Measurements from ENCODE around the gene ARL10.

The ARL10 gene

DNA sequence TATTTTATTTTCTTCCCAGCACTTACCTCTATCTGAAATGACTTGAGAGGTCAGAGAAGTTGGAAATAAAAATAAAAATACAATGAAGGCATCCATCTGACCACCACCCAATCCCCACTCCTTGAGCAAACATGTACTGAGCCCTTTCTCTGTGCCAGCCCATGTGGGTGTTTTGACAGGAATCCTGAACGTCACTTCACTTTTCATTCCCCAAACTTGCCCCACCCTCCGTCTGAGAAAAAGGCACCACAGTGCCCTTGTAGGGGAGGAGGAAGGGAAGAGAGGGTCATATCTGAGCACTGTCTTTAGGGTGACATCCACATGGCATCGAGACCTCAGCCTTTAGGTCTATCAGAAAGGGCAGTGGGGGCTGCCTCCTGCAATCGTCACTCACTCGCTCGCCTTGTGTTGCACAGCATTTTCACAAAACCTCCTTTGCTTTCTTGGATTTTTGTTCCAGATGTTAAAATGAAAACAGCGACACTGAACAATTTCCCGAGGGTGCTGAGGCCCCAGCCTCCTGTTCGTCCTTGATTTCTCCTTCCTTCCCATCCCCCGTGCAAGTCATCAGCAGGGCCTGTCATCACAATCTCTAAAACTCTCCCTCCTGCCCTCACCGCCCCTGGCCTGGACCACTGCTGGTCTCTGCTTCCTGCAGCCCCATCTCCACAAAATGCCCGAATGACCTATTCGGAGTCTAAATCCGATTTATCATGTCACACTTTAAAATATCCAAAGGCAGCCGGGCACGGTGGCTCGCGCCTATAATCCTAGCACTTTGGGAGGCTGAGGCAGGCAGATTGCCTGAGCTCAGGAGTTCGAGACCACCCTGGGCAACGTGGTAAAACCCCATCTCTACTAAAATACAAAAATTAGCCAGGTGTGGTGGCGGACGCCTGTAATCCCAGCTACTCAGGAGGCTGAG lies 36.3 kb downstream of the ARL10 start:
- no peaks in the 10 kb centered on the region for H3K9me3 ChIP-seq (ENCODE audit: control insufficient read depth, insufficient read depth, low read depth, low read length)
- ChIA-PET POLR2A (interaction anchor here (0.6 kb wide), 1 partner anchor 10 kb away, joined by 3 read pairs; no protein-coding TSS in a partner anchor), CTCF (no interaction called here)
- H3K4me3 ChIP-seq (ENCODE audit: low read depth, low read length), result no peak overlapping the region
- peaks cover 0 to 19% of the 10 kb centered on the region in 2 experiments; a peak in 2 of 3 replicates for H3K36me3 ChIP-seq (ENCODE audit: control insufficient read depth in 2 of 2, insufficient read depth in 1 of 2, low read length in 2 of 2)
- TF ChIP-seq, protein P1, sequence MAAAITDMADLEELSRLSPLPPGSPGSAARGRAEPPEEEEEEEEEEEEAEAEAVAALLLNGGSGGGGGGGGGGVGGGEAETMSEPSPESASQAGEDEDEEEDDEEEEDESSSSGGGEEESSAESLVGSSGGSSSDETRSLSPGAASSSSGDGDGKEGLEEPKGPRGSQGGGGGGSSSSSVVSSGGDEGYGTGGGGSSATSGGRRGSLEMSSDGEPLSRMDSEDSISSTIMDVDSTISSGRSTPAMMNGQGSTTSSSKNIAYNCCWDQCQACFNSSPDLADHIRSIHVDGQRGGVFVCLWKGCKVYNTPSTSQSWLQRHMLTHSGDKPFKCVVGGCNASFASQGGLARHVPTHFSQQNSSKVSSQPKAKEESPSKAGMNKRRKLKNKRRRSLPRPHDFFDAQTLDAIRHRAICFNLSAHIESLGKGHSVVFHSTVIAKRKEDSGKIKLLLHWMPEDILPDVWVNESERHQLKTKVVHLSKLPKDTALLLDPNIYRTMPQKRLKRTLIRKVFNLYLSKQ (tag by site-specific recombination; IDR thresholded peaks at IDR 0.05; ENCODE audit: borderline replicate concordance), result no peak
- TF ChIP-seq KLF16 (tag by site-specific recombination; IDR thresholded peaks at IDR 0.05) (no peak), ZBTB21 (tag by site-specific recombination; IDR thresholded peaks at IDR 0.05) (no peak), ZNF776 (tag by site-specific recombination; IDR thresholded peaks at IDR 0.05; ENCODE audit: borderline replicate concordance) (no peak), EGR2 (tag by site-specific recombination; IDR thresholded peaks at IDR 0.05; ENCODE audit: low read depth) (no peak), ZNF2 (tag by site-specific recombination; IDR thresholded peaks at IDR 0.05) (no peak), ZNF266 (tag by site-specific recombination; IDR thresholded peaks at IDR 0.05; ENCODE audit: low read depth) (no peak), ZNF792 (tag by site-specific recombination; IDR thresholded peaks at IDR 0.05) (no peak), PRDM1 (tag by site-specific recombination; IDR thresholded peaks at IDR 0.05) (no peak), ZNF214 (tag by site-specific recombination; IDR thresholded peaks at IDR 0.05; ENCODE audit: borderline replicate concordance) (no peak), ZNF292 (tag by site-specific recombination; IDR thresholded peaks at IDR 0.05; ENCODE audit: borderline replicate concordance, low read depth) (no peak), FEZF1 (tag by site-specific recombination; IDR thresholded peaks at IDR 0.05) (no peak), ZNF521 (tag by site-specific recombination; IDR thresholded peaks at IDR 0.05) (no peak), REPIN1 (tag by site-specific recombination; IDR thresholded peaks at IDR 0.05; ENCODE audit: low read depth) (no peak), ZFP3 (tag by site-specific recombination; IDR thresholded peaks at IDR 0.05; ENCODE audit: low read depth) (no peak), WT1 (tag by site-specific recombination; IDR thresholded peaks at IDR 0.05) (no peak), ZNF843 (tag by site-specific recombination; IDR thresholded peaks at IDR 0.05) (no peak)
- TF ChIP-seq, protein P2, sequence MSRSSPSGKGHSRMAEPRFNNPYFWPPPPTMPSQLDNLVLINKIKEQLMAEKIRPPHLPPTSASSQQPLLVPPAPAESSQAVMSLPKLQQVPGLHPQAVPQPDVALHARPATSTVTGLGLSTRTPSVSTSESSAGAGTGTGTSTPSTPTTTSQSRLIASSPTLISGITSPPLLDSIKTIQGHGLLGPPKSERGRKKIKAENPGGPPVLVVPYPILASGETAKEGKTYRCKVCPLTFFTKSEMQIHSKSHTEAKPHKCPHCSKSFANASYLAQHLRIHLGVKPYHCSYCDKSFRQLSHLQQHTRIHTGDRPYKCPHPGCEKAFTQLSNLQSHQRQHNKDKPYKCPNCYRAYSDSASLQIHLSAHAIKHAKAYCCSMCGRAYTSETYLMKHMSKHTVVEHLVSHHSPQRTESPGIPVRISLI (tag by site-specific recombination; IDR thresholded peaks at IDR 0.05), result no peak
- TF ChIP-seq, protein P3, sequence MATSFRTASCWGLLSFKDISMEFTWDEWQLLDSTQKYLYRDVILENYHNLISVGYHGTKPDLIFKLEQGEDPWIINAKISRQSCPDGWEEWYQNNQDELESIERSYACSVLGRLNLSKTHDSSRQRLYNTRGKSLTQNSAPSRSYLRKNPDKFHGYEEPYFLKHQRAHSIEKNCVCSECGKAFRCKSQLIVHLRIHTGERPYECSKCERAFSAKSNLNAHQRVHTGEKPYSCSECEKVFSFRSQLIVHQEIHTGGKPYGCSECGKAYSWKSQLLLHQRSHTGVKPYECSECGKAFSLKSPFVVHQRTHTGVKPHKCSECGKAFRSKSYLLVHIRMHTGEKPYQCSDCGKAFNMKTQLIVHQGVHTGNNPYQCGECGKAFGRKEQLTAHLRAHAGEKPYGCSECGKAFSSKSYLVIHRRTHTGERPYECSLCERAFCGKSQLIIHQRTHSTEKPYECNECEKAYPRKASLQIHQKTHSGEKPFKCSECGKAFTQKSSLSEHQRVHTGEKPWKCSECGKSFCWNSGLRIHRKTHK (tag by site-specific recombination; IDR thresholded peaks at IDR 0.05), result no peak
- H3K27ac ChIP-seq (ENCODE audit: extremely low read depth, low read depth, low read length), result no peak overlapping the region
- H3K4me1 ChIP-seq (ENCODE audit: control insufficient read depth, insufficient read depth, low read length), result no peaks in the 10 kb centered on the region

DNA sequence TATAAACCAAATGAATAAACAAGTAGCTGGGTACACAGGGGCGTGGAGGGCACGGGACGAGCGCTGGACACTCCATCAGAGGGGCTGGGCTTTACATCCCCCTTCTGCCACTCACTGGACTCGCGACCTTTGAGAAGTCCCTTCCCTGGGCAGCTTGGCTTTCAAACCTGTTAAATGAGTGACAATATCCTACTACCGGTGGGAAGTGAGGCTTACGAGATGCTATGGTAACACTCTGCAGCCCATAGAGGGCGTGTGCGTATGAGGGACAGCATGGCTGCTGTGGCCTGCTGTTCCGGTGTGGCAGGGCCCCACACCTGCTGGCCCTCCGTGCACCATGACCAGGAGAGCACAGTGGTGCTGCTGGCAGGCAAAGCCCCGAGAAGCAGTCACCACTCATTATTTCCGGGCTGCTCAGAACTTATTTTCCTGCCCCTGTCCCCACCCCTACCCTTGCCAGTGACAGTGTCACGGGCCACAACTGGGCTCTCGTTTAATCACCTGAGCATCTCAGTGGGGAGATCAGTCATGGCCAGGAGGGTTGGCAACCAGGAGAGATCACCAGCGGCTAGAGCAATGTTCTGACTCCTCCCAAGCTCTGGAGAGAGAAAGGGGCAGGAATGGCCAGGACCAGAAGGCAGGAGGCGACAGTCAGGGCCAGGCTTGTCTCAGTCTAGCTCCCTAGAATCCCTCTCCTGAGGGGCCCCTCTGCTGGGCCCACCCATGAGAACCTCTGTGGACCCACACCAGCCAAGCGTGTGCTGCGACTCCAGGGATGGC lies 40.6 kb downstream of the ARL10 start:
- H3K27ac ChIP-seq (ENCODE audit: extremely low read depth, low read depth, low read length), result no peak overlapping the region
- no peak overlapping the region for H3K4me3 ChIP-seq (ENCODE audit: low read depth, low read length)
- no peaks in the 10 kb centered on the region for H3K4me1 ChIP-seq (ENCODE audit: control insufficient read depth, insufficient read depth, low read length)
- peaks cover 8 to 39% of the 10 kb centered on the region in 2 experiments; a peak in 2 of 3 replicates for H3K36me3 ChIP-seq (ENCODE audit: control insufficient read depth in 2 of 2, insufficient read depth in 1 of 2, low read length in 2 of 2)
- H3K9me3 ChIP-seq (ENCODE audit: control insufficient read depth, insufficient read depth, low read depth, low read length), result no peaks in the 10 kb centered on the region
- POLR2A ChIA-PET, result interaction anchor here (1.5 kb wide), 1 partner anchor 10 kb away, joined by 3 read pairs; no protein-coding TSS in a partner anchor
- CTCF ChIA-PET, result interaction anchor here (0.6 to 1.0 kb wide), 5 partner anchors 11 to 247 kb away, joined by 3 to 7 read pairs (median 3); no protein-coding TSS in a partner anchor
- no peak for TF ChIP-seq OSR2 (tag by site-specific recombination; IDR thresholded peaks at IDR 0.05)
- TF ChIP-seq, protein P3 (tag by site-specific recombination; IDR thresholded peaks at IDR 0.05), result no peak
- TF ChIP-seq ZNF48 (tag by site-specific recombination; IDR thresholded peaks at IDR 0.05), result no peak
- no peak for TF ChIP-seq ZNF121 (tag by site-specific recombination; IDR thresholded peaks at IDR 0.05)
- no peak for TF ChIP-seq GLI2 (tag by site-specific recombination; IDR thresholded peaks at IDR 0.05; ENCODE audit: borderline replicate concordance, low read depth)
- peak; percentile 73 for TF ChIP-seq ZNF2 (tag by site-specific recombination; IDR thresholded peaks at IDR 0.05)
- TF ChIP-seq SP7 (tag by site-specific recombination; IDR thresholded peaks at IDR 0.05), result no peak
- TF ChIP-seq PRDM1 (tag by site-specific recombination; IDR thresholded peaks at IDR 0.05), result no peak
- no peak for TF ChIP-seq ZNF157 (tag by site-specific recombination; IDR thresholded peaks at IDR 0.05)
- TF ChIP-seq ZNF555 (tag by site-specific recombination; conservative IDR thresholded peaks at IDR 0.05), result no peak

Measured in HEK293 (cell line).